ENCODE measurements around the gene DNAH14.

Gene DNAH14

GRCh38 chr1:225435076-225435475 is 505.6 kb downstream of the DNAH14 start:
- DNase-seq = no peak

DNA sequence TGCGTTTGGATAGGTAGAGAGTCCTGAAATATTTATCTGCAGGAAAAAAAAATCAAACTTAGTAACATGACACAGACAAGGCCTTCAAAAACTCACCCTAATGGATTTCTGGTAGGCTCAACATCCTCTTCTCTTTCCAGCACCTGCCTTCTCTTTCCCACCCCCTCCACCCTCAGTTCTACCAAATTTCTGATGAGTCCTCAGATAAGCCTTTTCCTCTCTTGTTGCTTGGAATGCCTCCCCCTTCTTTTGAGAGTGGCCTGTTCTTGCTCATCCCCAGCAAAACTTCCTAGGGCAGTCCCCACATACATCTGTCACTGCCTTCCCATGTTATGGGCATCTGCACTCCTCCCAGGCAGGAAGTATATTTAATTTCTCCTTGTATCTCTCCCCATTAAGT is 506.0 kb downstream of the DNAH14 start:
- DNase-seq = no peak

- no peak for DNase-seq
Measured at GRCh38 chr1:225435957-225436392, 506.5 kb downstream of the DNAH14 start.

DNA sequence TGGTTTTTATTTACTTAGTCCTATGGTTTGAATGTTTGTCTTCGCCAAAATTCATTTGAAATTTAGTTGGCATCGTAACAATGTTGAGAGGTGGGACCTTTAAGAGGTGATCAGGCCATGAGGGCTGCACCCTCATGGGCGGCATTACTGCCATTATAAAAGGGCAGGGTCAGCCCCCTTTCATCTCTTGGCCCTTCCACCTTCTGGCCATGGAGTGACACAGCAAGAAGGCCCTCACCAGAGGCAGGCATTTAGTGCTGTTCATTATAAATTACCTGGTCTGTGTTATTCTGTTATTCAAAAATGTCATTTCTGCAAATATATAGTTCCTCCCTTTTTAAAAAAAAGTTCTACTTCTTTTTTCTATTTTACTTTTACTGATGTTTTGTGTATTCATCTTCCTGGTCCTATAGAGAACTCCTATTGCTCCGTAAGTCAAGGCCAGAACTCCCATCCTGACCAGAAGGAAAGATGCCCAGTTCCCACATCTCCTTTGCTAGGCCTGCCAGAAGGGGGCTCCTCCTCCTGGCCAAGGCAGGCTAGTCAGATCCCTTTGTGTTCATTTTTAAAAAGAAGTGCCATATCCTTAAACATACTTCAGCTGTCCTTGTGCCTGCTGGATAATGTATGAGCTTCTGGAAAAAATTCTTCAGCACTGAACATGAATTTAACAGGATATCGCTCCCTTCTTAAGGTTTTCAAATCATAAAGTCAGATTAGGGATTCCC is 508.4 kb downstream of the DNAH14 start:
- DNase-seq = no peak

GRCh38 chr1:225440380-225441221 is 511.1 kb downstream of the DNAH14 start:
- DNase-seq = no peak

GRCh38 chr1:225441314-225442122 is 512.0 kb downstream of the DNAH14 start:
- DNase-seq = peak; percentile 55

GRCh38 chr1:225442123-225442505 is 512.6 kb downstream of the DNAH14 start:
- peak; percentile 55 for DNase-seq

DNA sequence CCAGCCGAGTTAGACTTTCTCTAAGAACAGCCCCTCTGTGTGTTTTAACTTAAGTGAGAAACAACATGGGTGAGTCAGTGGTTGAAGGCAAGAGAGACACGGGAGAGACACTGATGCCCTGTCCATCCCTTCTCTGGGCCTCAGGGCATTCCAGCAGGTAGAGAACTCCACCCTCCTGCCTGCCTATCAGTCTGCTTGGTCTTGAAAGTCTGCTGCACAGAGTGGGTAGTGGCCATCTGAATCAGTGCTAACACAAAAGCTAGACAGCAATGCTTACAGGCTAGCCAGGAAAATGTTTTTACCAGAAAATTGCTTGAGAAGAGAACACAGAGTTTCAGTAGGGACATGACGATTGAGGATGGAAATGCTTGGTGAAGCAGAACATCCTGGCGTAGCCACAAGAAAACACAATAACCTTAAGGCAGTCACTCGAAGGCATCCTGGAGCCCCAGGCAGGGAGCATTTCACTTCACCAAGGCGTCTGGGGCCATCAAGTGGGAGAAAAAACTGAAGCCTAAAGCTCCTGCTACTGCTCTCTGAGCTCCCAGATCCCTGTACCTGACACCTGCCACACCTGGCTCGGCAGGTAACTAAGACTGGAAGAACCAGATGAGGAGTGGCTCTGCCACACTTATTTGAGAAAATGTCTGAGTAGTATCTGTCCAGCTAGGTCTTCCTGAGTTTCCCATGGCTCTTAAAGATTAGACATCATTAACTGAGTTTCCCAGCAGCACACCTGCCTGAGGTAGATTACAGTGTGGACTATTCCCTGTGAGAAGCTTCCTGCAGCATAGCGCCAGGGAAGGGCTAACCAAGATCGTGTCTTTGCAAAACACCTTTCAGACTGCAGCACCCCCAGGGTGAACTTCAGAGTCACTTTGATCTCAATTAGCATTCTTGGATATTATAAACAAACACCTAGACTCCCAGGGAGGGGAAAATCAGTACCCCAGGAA is 516.4 kb downstream of the DNAH14 start:
- no peak for DNase-seq

DNA sequence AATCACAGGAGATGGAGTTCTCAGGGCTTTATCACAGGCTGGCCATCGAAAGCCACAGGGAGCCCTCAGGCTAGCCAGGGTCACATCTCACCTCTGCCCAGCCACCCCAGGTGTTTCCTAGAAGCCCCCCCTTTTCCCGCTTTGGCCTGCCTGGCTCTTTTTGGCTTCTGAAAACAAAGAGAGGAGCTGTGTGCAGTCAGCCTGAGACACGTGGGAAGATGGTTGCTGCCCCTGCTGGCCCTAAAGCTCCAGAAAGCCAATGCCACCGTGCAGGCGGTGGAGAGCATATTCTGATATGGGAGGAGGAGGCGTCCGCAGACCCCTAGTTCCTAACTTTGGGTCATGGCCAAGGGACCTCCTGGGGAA is 517.1 kb downstream of the DNAH14 start:
- no peak for DNase-seq

GRCh38 chr1:225446981-225447615 is 517.6 kb downstream of the DNAH14 start:
- no peak for DNase-seq

DNA sequence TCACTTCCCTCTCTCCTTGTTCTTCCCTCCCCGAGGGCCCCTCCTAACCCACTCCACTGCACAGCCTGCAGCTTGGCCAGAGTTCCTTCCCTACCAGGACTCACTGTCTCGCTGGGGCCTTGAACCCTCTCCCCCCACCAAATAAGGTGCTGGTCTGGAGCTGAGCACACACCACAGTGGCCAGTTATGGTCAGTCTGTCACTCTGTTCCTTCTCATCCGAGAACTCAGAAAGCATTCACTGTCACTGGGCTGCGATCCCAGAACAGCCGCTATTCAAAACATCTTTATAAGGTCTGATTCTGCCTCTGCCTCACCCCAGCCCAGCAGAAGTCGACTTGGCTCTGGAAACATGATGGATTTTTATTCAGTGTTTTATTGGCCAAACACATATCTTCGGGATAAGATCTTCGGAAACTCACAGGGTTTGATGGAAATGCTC is 518.2 kb downstream of the DNAH14 start:
- DNase-seq = no peak

DNA sequence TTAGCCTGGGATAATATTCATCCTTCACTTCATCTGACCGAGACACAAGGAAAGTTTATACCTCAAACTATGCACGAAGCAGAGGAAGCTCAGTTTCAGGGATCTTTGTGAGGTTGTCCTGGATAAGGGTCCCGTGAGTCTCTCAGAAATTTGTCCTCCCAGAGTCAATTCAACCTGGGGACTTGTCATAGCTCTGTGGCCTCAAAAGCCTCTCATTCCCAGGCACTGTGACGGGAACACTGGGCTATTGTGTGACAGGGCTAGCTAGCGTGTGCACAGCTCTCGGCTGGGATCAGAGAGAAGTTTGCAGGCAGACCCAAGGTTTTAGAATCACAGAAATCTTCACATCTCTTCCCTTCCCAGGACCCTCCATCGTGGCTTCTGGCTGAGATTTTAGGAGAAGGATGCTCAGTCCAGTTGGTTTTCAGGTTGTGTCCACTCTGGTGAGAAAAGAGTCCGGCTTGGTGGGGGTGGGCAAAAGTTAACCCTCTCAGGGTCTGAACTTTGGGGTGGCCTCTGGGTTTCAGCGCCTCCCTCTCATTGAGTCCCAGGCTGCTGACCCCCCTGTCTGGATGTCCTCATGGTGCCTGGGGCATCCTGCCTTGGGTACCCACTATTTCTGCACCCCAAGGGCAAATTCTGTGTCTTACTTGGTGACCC is 518.8 kb downstream of the DNAH14 start:
- no peak for DNase-seq
